LNCaP clone FGC (cell line): ENCODE data around the gene UGP2.

Source experiments
- DNase-seq: peaks from one replicate; pipeline ENCODE4 v3.0.0-alpha.2; 2011; ENCODE audit warnings: low read depth
- H3K4me3 ChIP-seq: 2 replicates; pipeline ENCODE4 v1.5.1; 2011; ENCODE audit warnings: mild to moderate bottlenecking, low read depth, low read length, control low read depth
- CTCF ChIP-seq: IDR thresholded peaks from 2 replicates; pipeline ENCODE4 v1.5.1; 2012; ENCODE audit warnings: mild to moderate bottlenecking; ENCODE audit not compliant: control insufficient read depth, insufficient read depth; ENCODE audit errors: extremely low read depth

UGP2 gene

DNA sequence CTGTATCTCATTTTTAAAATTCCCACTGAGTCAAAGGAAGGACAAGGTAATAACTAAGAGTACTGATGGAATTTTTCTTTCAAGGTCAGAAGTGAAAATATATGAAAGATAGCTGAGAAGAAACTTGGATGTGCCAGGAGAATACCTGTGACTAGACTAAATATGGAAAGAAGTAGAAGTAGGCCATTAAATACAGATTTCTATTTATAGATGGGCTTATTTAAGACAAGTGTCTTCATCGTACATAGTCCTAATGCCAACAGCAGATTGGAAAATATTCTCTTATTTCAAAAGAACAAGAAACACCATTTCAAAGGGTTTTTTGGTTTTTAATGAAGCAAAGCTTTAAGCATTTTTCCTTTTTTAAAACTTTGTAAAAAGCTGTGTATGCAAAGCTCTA is 22.0 kb downstream of the UGP2 start:
- TF ChIP-seq CTCF: no peak
- no peak for DNase-seq
- no peak overlapping the region for H3K4me3 ChIP-seq

DNA sequence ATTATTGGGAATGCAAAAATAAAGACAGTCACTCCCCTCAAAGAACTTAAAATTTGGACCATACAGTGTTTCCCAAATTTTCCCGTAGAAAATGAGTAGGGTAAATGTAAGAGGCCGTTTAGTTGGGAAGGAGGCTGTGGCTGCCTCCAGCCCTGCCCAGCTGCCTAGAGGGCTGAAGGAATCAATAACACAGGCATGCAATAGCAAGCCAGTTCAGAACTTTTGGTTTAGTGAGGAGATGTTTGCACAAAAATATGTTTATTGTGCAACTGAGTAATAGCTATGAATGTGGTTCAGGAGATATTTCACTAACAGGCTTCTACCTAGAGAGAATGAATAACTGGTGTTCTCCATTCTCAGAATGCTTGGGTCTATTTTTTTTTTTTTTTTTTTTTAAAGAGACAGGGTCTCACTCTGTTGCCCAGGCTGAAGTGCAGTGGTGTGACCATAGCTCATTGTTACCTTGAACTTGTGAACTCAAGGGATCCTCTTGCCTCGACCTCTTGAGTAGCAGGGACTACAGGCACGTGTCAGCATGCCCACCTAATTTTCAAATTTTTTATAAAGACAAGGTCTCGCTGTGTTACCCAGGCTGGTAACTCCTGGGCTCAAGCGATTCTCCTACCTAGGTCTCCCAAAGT is 23.6 kb downstream of the UGP2 start:
- no peak for DNase-seq
- TF ChIP-seq CTCF: no peak
- H3K4me3 ChIP-seq: no peak overlapping the region

DNA sequence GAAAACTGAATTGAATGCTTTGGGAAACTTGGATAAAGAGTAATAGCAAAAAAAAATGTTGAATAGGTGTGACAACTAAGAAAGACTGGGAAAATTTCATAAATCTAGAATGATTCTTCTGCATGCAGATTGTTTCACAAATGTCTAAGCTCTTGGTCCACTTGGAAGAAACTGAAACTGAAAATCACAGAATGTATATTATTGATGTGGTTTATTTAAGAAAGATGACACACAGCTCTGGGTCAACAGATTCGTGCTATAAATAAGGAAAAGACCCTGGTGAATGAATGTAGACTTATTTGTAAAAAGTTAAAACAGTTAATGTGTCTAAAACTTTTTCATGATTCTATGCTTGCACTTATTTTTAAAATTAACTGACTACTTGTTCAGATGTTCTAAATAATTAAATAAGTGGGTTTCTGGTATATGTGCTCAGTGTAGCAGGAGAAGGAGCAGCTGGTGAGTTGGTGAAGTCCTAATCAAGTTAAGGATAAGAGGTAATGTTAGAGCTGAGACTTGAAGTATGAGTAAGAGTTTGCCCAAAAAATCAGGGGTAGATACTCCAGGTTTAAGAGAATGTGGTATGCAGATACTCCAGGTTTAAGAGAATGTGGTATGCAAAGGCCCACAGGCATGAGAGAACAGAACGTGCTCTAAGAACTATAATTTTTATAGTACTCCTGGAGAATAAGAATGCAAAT is 24.5 kb downstream of the UGP2 start:
- TF ChIP-seq CTCF: no peak
- H3K4me3 ChIP-seq: no peak overlapping the region
- DNase-seq: no peak

DNA sequence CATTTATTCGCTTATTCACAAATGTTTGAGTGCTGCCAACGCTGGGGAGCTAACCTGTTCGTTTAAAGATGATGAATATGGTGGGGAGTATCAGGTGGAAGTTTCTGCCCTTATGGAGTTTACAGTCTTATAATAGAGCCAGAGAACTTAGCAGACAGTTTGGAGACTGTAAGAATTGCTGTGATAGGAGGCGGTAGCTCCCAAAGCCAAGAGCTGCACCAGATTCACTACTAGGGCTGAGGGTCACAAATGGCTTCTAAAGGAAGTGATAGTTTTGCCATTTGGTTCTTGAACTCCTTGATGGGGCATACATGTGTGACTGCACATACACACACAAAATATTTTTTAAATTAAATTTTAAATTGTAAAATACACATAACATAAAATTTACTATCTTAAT is 29.0 kb downstream of the UGP2 start:
- no peak overlapping the region for H3K4me3 ChIP-seq
- no peak for TF ChIP-seq CTCF
- DNase-seq: no peak

GRCh38 chr2:63871864-63872263 is 30.2 kb downstream of the UGP2 start:
- DNase-seq: peak; percentile 34

DNA sequence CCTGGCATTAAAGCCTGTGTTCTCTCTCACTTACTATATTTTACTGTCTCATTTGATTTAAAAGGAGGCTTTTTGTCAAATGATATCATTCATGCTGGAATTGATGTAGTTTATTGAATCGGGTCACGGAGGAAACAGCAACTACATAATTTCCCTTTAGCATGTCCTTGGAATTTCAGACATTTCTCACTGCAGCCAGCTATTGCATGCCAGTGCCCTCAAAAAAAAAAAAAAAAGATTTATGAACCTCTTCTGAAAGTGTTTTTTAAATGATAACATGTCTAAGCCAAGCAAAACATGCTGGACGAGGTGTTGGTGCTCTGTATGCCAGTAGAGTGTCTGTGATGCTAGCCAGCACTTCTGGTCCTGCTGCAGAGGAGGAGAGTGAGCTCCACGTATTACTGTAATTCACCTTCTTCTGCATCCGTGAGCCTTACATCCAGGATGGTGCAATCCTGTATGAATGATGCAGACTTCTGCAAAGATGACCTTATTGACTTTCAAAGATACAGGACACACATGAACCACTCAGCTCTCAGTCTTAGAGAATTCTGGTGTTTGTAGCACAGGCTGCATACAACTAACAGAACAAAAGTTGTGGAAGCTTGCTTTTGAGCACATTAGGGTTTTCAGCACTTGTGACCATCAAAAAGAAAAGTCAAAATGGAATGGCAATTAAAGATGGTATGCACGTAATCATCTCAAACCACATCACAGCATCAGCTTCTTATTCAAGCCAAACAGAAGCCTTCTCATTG is 31.1 kb downstream of the UGP2 start:
- H3K4me3 ChIP-seq: no peak overlapping the region
- no peak for TF ChIP-seq CTCF
- DNase-seq: no peak

More at GRCh38 chr2:63871864-63872263, 30.2 kb downstream of the UGP2 start:
- no peak overlapping the region for H3K4me3 ChIP-seq
- no peak for TF ChIP-seq CTCF
